Neural progenitor cell (in vitro differentiated cells): ENCODE results near the gene PYDC1. TPM values are rescaled to one million over a fixed set of nuclear protein-coding genes. Genes with fewer than 3 reads are reported as not detected.

Experiments
- DNase-seq: peaks from one replicate; pipeline ENCODE4 v3.0.0-alpha.2; 2016; ENCODE audit warnings: low spot score
- H2AFZ ChIP-seq: fragments of 200-600 bp; sonication (generic); replicated peaks from 2 replicates; pipeline ENCODE4 v1.6.1; 2016; ENCODE audit warnings: antibody characterized with exemption
- H3F3A ChIP-seq: fragments of 200-600 bp; sonication (generic); 2 replicates; pipeline ENCODE4 v1.6.1; 2016; ENCODE audit warnings: antibody characterized with exemption, low read depth
- H3K27ac ChIP-seq: fragments of 200-600 bp; sonication (generic); 2 replicates; pipeline ENCODE4 v1.5.1; 2016; ENCODE audit warnings: mild to moderate bottlenecking
- H3K27me3 ChIP-seq: fragments of 200-600 bp; sonication (generic); 2 replicates; pipeline ENCODE4 v1.6.1; 2016; ENCODE audit warnings: mild to moderate bottlenecking, moderate library complexity
- H3K36me3 ChIP-seq: fragments of 200-600 bp; sonication (generic); 2 replicates; pipeline ENCODE4 v1.5.1; 2016
- H3K4me1 ChIP-seq: fragments of 200-600 bp; sonication (generic); 2 replicates; pipeline ENCODE4 v1.6.1; 2016; ENCODE audit warnings: mixed run types
- H3K4me2 ChIP-seq: fragments of 200-600 bp; sonication (generic); 2 replicates; pipeline ENCODE4 v1.6.1; 2016
- H3K4me3 ChIP-seq: fragments of 200-600 bp; sonication (generic); 2 replicates; pipeline ENCODE4 v1.5.1; 2016
- H3K79me2 ChIP-seq: fragments of 200-600 bp; sonication (generic); 2 replicates; pipeline ENCODE4 v1.6.1; 2016; ENCODE audit warnings: low read depth
- H3K9ac ChIP-seq: fragments of 200-600 bp; sonication (generic); 2 replicates; pipeline ENCODE4 v1.6.1; 2016
- H3K9me3 ChIP-seq: fragments of 200-600 bp; sonication (generic); 2 replicates; pipeline ENCODE4 v1.5.1; 2016; ENCODE audit warnings: low read depth
- H4K20me1 ChIP-seq: fragments of 200-600 bp; sonication (generic); 2 replicates; pipeline ENCODE4 v1.6.1; 2016; ENCODE audit warnings: low read depth
- H3K27ac Mint-ChIP-seq: 3 replicates; pipeline ENCODE4 v1.8.0; 2021; ENCODE audit warnings: mixed read lengths
- H3K27me3 Mint-ChIP-seq: 2 replicates; pipeline ENCODE4 v1.8.0; 2022; ENCODE audit warnings: low read depth, mild to moderate bottlenecking, inconsistent platforms, moderate library complexity, mixed read lengths; ENCODE audit not compliant: insufficient read depth
- H3K36me3 Mint-ChIP-seq: 3 replicates; pipeline ENCODE4 v1.8.0; 2021; ENCODE audit warnings: mixed read lengths
- H3K4me1 Mint-ChIP-seq: 3 replicates; pipeline ENCODE4 v1.8.0; 2021; ENCODE audit warnings: mixed read lengths
- H3K4me3 Mint-ChIP-seq: 3 replicates; pipeline ENCODE4 v1.8.0; 2021; ENCODE audit warnings: mild to moderate bottlenecking, moderate library complexity, mixed read lengths
- H3K9me3 Mint-ChIP-seq: 3 replicates; pipeline ENCODE4 v1.8.0; 2020; ENCODE audit warnings: mixed read lengths
- EZH2 ChIP-seq: fragments of 200-600 bp; sonication (generic); IDR thresholded peaks from 2 replicates; pipeline ENCODE4 v1.6.1; 2017; ENCODE audit warnings: antibody characterized with exemption, mild to moderate bottlenecking, moderate library complexity
- EZH2phosphoT487 ChIP-seq: fragments of 200-600 bp; sonication (generic); IDR thresholded peaks from 2 replicates; pipeline ENCODE4 v1.6.1; 2017; ENCODE audit warnings: antibody characterized with exemption
- total RNA-seq: library from RNA; depleted of rRNA; stranded (reverse); fragments of >200 nt; gene quantifications from 2 replicates; pipeline ENCODE4 v1.2.3, GENCODE V29; 2015; ENCODE audit warnings: low replicate concordance
- TF ChIP-seq, protein P1 (sequence below): fragments of 200-600 bp; sonication (generic); IDR thresholded peaks from 2 replicates; pipeline ENCODE4 v1.5.1; 2017; ENCODE audit warnings: antibody characterized with exemption, mild to moderate bottlenecking

The PYDC1 gene
- total RNA-seq, 1 donor from 2014 or later, result not detected

DNA sequence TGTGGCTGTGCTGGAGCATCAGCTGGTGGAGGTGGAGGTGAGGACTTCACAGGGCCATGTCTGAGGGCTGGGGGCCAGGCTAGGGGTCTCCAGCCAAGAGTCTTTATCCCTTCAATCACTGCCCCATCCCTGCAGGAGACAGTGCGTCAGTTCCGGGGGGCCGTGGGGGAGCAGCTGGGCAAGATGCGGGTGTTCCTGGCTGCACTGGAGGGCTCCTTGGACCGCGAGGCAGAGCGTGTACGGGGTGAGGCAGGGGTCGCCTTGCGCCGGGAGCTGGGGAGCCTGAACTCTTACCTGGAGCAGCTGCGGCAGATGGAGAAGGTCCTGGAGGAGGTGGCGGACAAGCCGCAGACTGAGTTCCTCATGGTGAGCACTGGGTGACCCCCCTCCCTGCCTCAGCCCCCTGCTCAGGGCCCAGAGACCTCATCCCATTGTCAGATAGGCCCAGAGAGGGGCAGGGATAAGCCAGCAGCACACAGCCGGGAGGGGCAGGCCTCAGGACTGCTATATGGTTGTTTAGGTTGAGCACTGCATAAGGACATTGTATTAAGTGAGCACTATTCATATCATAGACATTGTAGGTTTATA lies 2.3 kb upstream of the PYDC1 start:
- Histone ChIP-seq H3K9me3 (no peaks in the 10 kb centered on the region), H3K27me3 (peaks cover 51% of the 10 kb centered on the region), H3K27ac (no peak overlapping the region), H3K4me2 (no peak overlapping the region), H3K4me3 (no peak overlapping the region), H3K9ac (no peak overlapping the region), H3K79me2 (no peaks in the 10 kb centered on the region), H3K4me1 (peaks cover 20% of the 10 kb centered on the region), H3F3A (peaks cover 9% of the 10 kb centered on the region), H3K36me3 (no peaks in the 10 kb centered on the region), H2AFZ (no peak overlapping the region), H4K20me1 (peaks cover 16% of the 10 kb centered on the region)
- TF ChIP-seq, protein P1, sequence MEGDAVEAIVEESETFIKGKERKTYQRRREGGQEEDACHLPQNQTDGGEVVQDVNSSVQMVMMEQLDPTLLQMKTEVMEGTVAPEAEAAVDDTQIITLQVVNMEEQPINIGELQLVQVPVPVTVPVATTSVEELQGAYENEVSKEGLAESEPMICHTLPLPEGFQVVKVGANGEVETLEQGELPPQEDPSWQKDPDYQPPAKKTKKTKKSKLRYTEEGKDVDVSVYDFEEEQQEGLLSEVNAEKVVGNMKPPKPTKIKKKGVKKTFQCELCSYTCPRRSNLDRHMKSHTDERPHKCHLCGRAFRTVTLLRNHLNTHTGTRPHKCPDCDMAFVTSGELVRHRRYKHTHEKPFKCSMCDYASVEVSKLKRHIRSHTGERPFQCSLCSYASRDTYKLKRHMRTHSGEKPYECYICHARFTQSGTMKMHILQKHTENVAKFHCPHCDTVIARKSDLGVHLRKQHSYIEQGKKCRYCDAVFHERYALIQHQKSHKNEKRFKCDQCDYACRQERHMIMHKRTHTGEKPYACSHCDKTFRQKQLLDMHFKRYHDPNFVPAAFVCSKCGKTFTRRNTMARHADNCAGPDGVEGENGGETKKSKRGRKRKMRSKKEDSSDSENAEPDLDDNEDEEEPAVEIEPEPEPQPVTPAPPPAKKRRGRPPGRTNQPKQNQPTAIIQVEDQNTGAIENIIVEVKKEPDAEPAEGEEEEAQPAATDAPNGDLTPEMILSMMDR, result no peak
- TF ChIP-seq EZH2phosphoT487 (no peak), EZH2 (no peak)
- Mint-ChIP-seq H3K27ac (no peak overlapping the region), H3K4me1 (peaks cover 10% of the 10 kb centered on the region), H3K9me3 (no peaks in the 10 kb centered on the region), H3K27me3 (peaks cover 50% of the 10 kb centered on the region), H3K4me3 (no peak overlapping the region), H3K36me3 (no peaks in the 10 kb centered on the region)
- no peak for DNase-seq

DNA sequence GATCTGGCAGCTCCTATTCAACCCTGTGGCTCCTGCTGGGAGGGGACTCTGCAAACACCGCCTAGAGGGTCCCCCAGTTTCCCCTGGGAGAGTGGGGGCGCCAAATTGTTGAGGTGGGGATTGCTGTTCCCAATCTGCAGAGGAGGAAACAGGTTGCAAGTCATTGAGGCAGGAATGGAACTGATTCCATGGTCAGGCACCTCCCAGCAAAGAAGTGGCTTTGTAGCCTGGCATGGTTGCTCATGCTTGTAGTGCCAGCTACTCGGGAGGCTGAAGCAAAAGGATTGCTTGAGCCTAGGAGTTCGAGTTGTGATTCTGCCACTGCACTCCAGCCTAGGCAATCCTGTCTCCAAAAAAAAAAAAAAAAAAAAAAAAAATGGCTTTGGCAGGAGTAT lies 198 bp upstream of the PYDC1 start:
- peak overlapping the region; percentile 64 for H3K4me3 Mint-ChIP-seq
- TF ChIP-seq EZH2phosphoT487 (no peak), EZH2 (no peak)
- TF ChIP-seq, protein P1, result no peak
- Histone ChIP-seq H3K4me2 (peak overlapping the region; percentile 87), H3K79me2 (no peaks in the 10 kb centered on the region), H3K27ac (no peak overlapping the region), H3K4me3 (peak overlapping the region; percentile 51), H3K27me3 (peaks cover 72% of the 10 kb centered on the region), H4K20me1 (peaks cover 16% of the 10 kb centered on the region), H3K9me3 (no peaks in the 10 kb centered on the region), H3K9ac (no peak overlapping the region), H3F3A (peaks cover 9% of the 10 kb centered on the region), H2AFZ (no peak overlapping the region), H3K4me1 (peaks cover 23% of the 10 kb centered on the region), H3K36me3 (no peaks in the 10 kb centered on the region)
- H3K27me3 Mint-ChIP-seq, result peaks cover 70% of the 10 kb centered on the region
- peaks cover 11% of the 10 kb centered on the region for H3K4me1 Mint-ChIP-seq
- no peaks in the 10 kb centered on the region for H3K36me3 Mint-ChIP-seq
- DNase-seq, result no peak
- no peaks in the 10 kb centered on the region for H3K9me3 Mint-ChIP-seq
- no peak overlapping the region for H3K27ac Mint-ChIP-seq

DNA sequence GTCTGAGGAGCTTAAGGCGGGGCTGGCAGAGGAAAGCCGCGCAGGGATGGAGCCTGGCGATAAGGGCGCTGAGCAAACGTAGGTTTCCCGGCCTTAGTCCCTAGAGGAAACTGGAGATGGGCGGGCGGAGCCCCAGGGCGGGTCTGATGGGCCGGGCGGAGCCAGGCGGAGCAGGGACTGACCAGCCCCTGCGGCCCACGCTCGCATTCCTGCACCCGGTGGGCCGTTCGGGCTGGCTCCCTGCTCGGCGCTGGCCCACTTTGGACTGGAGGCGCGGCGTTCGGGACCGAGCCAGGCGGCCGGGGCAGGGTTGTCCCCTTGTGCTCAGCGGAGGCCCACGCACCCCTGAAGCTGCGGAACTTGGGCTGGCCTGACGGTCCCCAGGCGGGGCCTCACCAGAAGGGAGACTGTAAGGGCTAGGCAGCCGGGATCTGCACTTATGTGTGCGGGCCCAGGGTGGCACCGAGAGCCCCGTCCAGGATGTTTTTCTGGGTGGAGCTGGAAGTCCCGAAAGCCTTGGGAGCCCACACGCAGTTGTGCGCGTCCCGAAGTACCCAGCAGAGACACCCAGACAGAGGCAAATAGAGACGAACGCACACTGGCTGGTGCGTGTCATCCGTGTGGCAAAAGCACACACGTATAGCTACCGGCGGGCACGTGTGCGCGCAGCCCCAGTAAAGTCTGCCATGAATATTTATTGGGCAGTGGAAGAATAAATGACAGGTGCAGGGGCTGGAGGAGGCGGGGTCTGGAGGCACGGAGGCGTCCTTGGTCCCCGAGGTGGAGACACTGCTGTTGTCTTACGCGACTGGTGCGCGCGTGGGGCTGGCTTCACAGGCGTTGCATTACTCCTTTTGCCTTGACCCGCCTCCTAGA lies 1.4 kb downstream of the PYDC1 start:
- Histone ChIP-seq H3K79me2 (no peaks in the 10 kb centered on the region), H3K4me3 (peak overlapping the region; percentile 51), H3K27me3 (peaks cover 79% of the 10 kb centered on the region), H4K20me1 (peaks cover 16% of the 10 kb centered on the region), H3K9ac (no peak overlapping the region), H3F3A (peaks cover 9% of the 10 kb centered on the region), H3K27ac (no peak overlapping the region), H3K4me1 (peaks cover 23% of the 10 kb centered on the region), H3K4me2 (peak overlapping the region; percentile 87), H3K36me3 (no peaks in the 10 kb centered on the region), H3K9me3 (no peaks in the 10 kb centered on the region), H2AFZ (peak overlapping the region; percentile 96)
- peaks cover 67% of the 10 kb centered on the region for H3K27me3 Mint-ChIP-seq
- DNase-seq, result peak; percentile 94
- H3K4me3 Mint-ChIP-seq, result peak overlapping the region; percentile 84
- peaks cover 11% of the 10 kb centered on the region for H3K4me1 Mint-ChIP-seq
- TF ChIP-seq EZH2 (no peak), EZH2phosphoT487 (no peak)
- TF ChIP-seq, protein P1, result no peak
- no peaks in the 10 kb centered on the region for H3K36me3 Mint-ChIP-seq
- H3K27ac Mint-ChIP-seq, result no peak overlapping the region
- H3K9me3 Mint-ChIP-seq, result no peaks in the 10 kb centered on the region
